Loucy (cell line): Measurements from ENCODE around the gene PIGK.

Experiments
- EZH2phosphoT487 ChIP-seq: fragments of 200-600 bp; IDR thresholded peaks from 2 replicates; pipeline ENCODE4 v1.6.1; 2018; ENCODE audit warnings: antibody characterized with exemption, mild to moderate bottlenecking, moderate library complexity, borderline replicate concordance
- TF ChIP-seq, protein P1 (sequence below): fragments of 200-600 bp; sonication (generic); conservative IDR thresholded peaks from 2 replicates; pipeline ENCODE4 v1.5.1; 2014; ENCODE audit warnings: mild to moderate bottlenecking, antibody characterized with exemption, low read length

DNA sequence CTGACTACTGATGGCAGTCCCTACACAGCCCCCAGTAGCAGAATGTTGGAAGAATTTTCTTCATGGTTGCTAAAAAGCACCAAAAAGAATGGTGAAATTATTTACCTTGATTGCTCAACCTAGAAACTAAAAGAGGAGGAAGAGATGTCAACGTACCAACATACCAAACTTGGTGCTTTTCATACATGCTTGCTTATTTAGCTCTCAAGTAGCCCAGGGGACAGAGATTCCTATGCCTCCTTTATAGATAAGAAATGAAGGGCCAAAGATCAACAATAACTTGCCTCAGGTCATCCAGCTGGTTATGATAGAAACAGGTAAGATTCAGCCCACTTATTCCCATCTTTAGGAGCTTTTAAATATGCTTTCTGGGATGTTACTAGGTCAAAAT, 170.6 kb downstream of the PIGK start:
- TF ChIP-seq, protein P1, sequence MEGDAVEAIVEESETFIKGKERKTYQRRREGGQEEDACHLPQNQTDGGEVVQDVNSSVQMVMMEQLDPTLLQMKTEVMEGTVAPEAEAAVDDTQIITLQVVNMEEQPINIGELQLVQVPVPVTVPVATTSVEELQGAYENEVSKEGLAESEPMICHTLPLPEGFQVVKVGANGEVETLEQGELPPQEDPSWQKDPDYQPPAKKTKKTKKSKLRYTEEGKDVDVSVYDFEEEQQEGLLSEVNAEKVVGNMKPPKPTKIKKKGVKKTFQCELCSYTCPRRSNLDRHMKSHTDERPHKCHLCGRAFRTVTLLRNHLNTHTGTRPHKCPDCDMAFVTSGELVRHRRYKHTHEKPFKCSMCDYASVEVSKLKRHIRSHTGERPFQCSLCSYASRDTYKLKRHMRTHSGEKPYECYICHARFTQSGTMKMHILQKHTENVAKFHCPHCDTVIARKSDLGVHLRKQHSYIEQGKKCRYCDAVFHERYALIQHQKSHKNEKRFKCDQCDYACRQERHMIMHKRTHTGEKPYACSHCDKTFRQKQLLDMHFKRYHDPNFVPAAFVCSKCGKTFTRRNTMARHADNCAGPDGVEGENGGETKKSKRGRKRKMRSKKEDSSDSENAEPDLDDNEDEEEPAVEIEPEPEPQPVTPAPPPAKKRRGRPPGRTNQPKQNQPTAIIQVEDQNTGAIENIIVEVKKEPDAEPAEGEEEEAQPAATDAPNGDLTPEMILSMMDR, result no peak
- TF ChIP-seq EZH2phosphoT487, result no peak
